GM13977 (cell line): ENCODE results near the gene FAM174C.

Experiments
- DNase-seq: peaks from one replicate; pipeline ENCODE4 v3.0.0; 2012; ENCODE audit warnings: low spot score
- CTCF ChIP-seq: IDR thresholded peaks from 2 replicates; pipeline ENCODE4 v1.5.1; 2012; ENCODE audit warnings: mild to moderate bottlenecking, control low read depth; ENCODE audit not compliant: insufficient read depth; ENCODE audit errors: extremely low read depth, missing control alignments
- in situ Hi-C: fragments of 300-500 bp; cut with MboI; formaldehyde crosslinking; loops from one replicate; pipeline ENCODE4 v1.12.0; 2022; ENCODE audit warnings: low sequenced_read_pairs, low pct_unique_long_range_greater_than_20kb, mixed read lengths, inconsistent platforms; ENCODE audit not compliant: unreplicated experiment

The FAM174C gene

GRCh38 chr19:1237754-1238368 is 37.5 kb upstream of the FAM174C start, which contains the start of gene CBARP:
CBARP (minus strand) TSS chr19:1238005; CDS start chr19:1236100, 1,905 bp downstream.
- peak; percentile 78 for DNase-seq
- in situ Hi-C loops: no loop called here
- no peak for TF ChIP-seq CTCF

- no peak for DNase-seq
- in situ Hi-C loops: no loop called here
- TF ChIP-seq CTCF: no peak
Measured at GRCh38 chr19:1238369-1239303, 36.7 kb upstream of the FAM174C start.

GRCh38 chr19:1239420-1239795 is 35.9 kb upstream of the FAM174C start:
- no peak for DNase-seq
- TF ChIP-seq CTCF: no peak
- in situ Hi-C loops: no loop called here

GRCh38 chr19:1239796-1240737 is 35.3 kb upstream of the FAM174C start:
- peak; percentile 87 for TF ChIP-seq CTCF
- in situ Hi-C loops: no loop called here
- peak; percentile 100 for DNase-seq

GRCh38 chr19:1240925-1241324 is 34.4 kb upstream of the FAM174C start:
- DNase-seq: no peak
- no peak for TF ChIP-seq CTCF
- in situ Hi-C loops: no loop called here
